Measurements from ENCODE around the gene ARID3A.

Gene ARID3A

GRCh38 chr19:950352-951066 lies 24.7 kb downstream of the ARID3A start:
- Histone ChIP-seq H3K27me3 (replicated peaks) (no peaks in the 10 kb centered on the region), H3K4me3 (ENCODE audit: low read depth, low read length) (no peak overlapping the region), H3K36me3 (replicated peaks) (no peaks in the 10 kb centered on the region), H3K27ac (no peak overlapping the region)
- DNase-seq, result no peak
- TF ChIP-seq CTCF (IDR thresholded peaks at IDR 0.05; ENCODE audit: low read depth, low read length, missing control alignments), result no peak
- in situ Hi-C loops (cut with HindIII; ENCODE audit: low pct_ligation_motif_present, low sequenced_read_pairs), result no loop called here

- peak; percentile 22 for DNase-seq
- no peaks in the 10 kb centered on the region for H3K36me3 ChIP-seq (replicated peaks)
- H3K27ac ChIP-seq, result peak overlapping the region; percentile 78
- H3K27me3 ChIP-seq (replicated peaks), result no peaks in the 10 kb centered on the region
- no peak for TF ChIP-seq CTCF (IDR thresholded peaks at IDR 0.05; ENCODE audit: low read depth, low read length, missing control alignments)
- H3K4me3 ChIP-seq (ENCODE audit: low read depth, low read length), result no peak overlapping the region
- in situ Hi-C loops (cut with HindIII; ENCODE audit: low pct_ligation_motif_present, low sequenced_read_pairs), result no loop called here
These were observed 26.3 kb downstream of the ARID3A start for GRCh38 chr19:952049-952679.

GRCh38 chr19:952680-953444 lies 27.0 kb downstream of the ARID3A start:
- no peak overlapping the region for H3K27ac ChIP-seq
- DNase-seq, result no peak
- no peaks in the 10 kb centered on the region for H3K27me3 ChIP-seq (replicated peaks)
- in situ Hi-C loops (cut with HindIII; ENCODE audit: low pct_ligation_motif_present, low sequenced_read_pairs), result no loop called here
- no peaks in the 10 kb centered on the region for H3K36me3 ChIP-seq (replicated peaks)
- no peak for TF ChIP-seq CTCF (IDR thresholded peaks at IDR 0.05; ENCODE audit: low read depth, low read length, missing control alignments)
- H3K4me3 ChIP-seq (ENCODE audit: low read depth, low read length), result no peak overlapping the region

- Histone ChIP-seq H3K27ac (no peak overlapping the region), H3K4me3 (ENCODE audit: low read depth, low read length) (no peak overlapping the region), H3K27me3 (replicated peaks) (no peaks in the 10 kb centered on the region), H3K36me3 (replicated peaks) (no peaks in the 10 kb centered on the region)
- TF ChIP-seq CTCF (IDR thresholded peaks at IDR 0.05; ENCODE audit: low read depth, low read length, missing control alignments), result no peak
- DNase-seq, result no peak
- in situ Hi-C loops (cut with HindIII; ENCODE audit: low pct_ligation_motif_present, low sequenced_read_pairs), result no loop called here
These were observed 27.8 kb downstream of the ARID3A start for GRCh38 chr19:953445-954271.

GRCh38 chr19:954272-954671 lies 28.4 kb downstream of the ARID3A start:
- Histone ChIP-seq H3K36me3 (replicated peaks) (no peaks in the 10 kb centered on the region), H3K4me3 (ENCODE audit: low read depth, low read length) (no peak overlapping the region), H3K27me3 (replicated peaks) (no peaks in the 10 kb centered on the region), H3K27ac (no peak overlapping the region)
- no peak for TF ChIP-seq CTCF (IDR thresholded peaks at IDR 0.05; ENCODE audit: low read depth, low read length, missing control alignments)
- no peak for DNase-seq
- in situ Hi-C loops (cut with HindIII; ENCODE audit: low pct_ligation_motif_present, low sequenced_read_pairs), result no loop called here
